K562 (cell line): ENCODE results near the gene PRXL2B. TPM values are rescaled to one million over a fixed set of nuclear protein-coding genes. Genes with fewer than 3 reads are reported as not detected.

ENCODE experiments used
- ATAC-seq: fragments of 200-7000 bp; cut with Tn5 transposase; 3 replicates; pipeline ENCODE4 v1.9.1; 2020; ENCODE audit warnings: moderate library complexity
- BruUV-seq: library from RNA; stranded (reverse); fragments of 400-500 nt; replicated peaks from 2 replicates; lab custom pipeline; 2021; lab: Mats Ljungman, UMichigan
- CTCF ChIA-PET: fragments of 300-600 bp; formaldehyde crosslinking; extraction: SDS; loops from one replicate; lab custom pipeline; 2021; ENCODE audit warnings: low intra/inter-chr PET ratio; lab: Yijun Ruan, JAX
- POLR2A ChIA-PET: fragments of 300-600, 350-650 bp; sonication (Branson Sonifier 250); formaldehyde crosslinking; extraction: SDS; loops from one replicate; lab custom pipeline; 2021; ENCODE audit warnings: antibody characterized with exemption, inconsistent platforms; lab: Yijun Ruan, JAX
- DNase-seq, 4 experiments: peaks; one replicate each; pipeline versions ENCODE4 v3.0.0 to v3.0.0-alpha.2; 2011 to 2018; ENCODE audit warnings: low spot score in 3 of 4, mixed read lengths in 3 of 4; ENCODE audit errors: extremely low read depth in 1 of 4
- FAIRE-seq: peaks from 2 replicates; lab custom pipeline; 2011; peaks lifted over from hg19 to GRCh38; lab: Jason Lieb, UNC
- H2AFZ ChIP-seq: 2 replicates; pipeline ENCODE4 v1.6.0; 2011; ENCODE audit warnings: low read depth, low read length, control low read depth, inconsistent platforms
- H3K27ac ChIP-seq: fragments of 200-600 bp; 3 replicates; pipeline ENCODE4 v1.8.0; 2011; ENCODE audit warnings: low read depth, mild to moderate bottlenecking, control low read depth, inconsistent platforms, low read length, moderate library complexity, mixed read lengths; ENCODE audit errors: extremely low read depth
- H3K27me3 ChIP-seq, 2 experiments: fragments of 300-600 bp in 1 of 2; 2 replicates in 1 of 2; 3 replicates in 1 of 2; pipeline versions ENCODE4 v1.6.0 to v1.8.0; 2011; ENCODE audit warnings: inconsistent platforms in 2 of 2, low read length in 2 of 2, mild to moderate bottlenecking in 1 of 2, mixed read lengths in 1 of 2, moderate library complexity in 1 of 2; ENCODE audit not compliant: control insufficient read depth in 2 of 2, insufficient read depth in 2 of 2
- H3K36me3 ChIP-seq: fragments of 300-600 bp; 3 replicates; pipeline ENCODE4 v1.8.0; 2011; ENCODE audit warnings: mild to moderate bottlenecking, low read length, inconsistent platforms; ENCODE audit not compliant: control insufficient read depth, insufficient read depth
- H3K4me1 ChIP-seq, 2 experiments: fragments of 200-600 bp in 1 of 2; replicated peaks in 1 of 2; 2 replicates in 1 of 2; 3 replicates in 1 of 2; pipeline versions ENCODE4 v1.5.1 to v1.8.0; 2011; ENCODE audit warnings: inconsistent platforms in 2 of 2, low read length in 2 of 2, mild to moderate bottlenecking in 1 of 2, mixed read lengths in 1 of 2, moderate library complexity in 1 of 2; ENCODE audit not compliant: control insufficient read depth in 2 of 2, insufficient read depth in 2 of 2
- H3K4me2 ChIP-seq: 2 replicates; pipeline ENCODE4 v1.6.1; 2011; ENCODE audit warnings: low read length, control low read depth, inconsistent platforms, mixed read lengths; ENCODE audit not compliant: insufficient read depth
- H3K4me3 ChIP-seq: fragments of 200-600 bp; sonication (generic), shearing (Covaris generic); 2 replicates; pipeline ENCODE4 v1.5.1; 2016; ENCODE audit warnings: control low read depth, inconsistent platforms
- H3K79me2 ChIP-seq: fragments of 200-600 bp; 3 replicates; pipeline ENCODE4 v1.8.0; 2011; ENCODE audit warnings: low read length, inconsistent platforms; ENCODE audit not compliant: control insufficient read depth, insufficient read depth
- H3K9ac ChIP-seq, 2 experiments: 2 replicates each; pipeline versions ENCODE4 v1.6.0 to v1.6.1; 2011; ENCODE audit warnings: low read depth in 2 of 2, low read length in 2 of 2, control low read depth in 1 of 2, inconsistent platforms in 1 of 2, mild to moderate bottlenecking in 1 of 2, mixed read lengths in 1 of 2; ENCODE audit not compliant: insufficient read depth in 1 of 2
- H3K9me1 ChIP-seq: one replicate; pipeline ENCODE4 v1.6.0; 2011; ENCODE audit warnings: inconsistent platforms, mild to moderate bottlenecking, low read length, moderate library complexity; ENCODE audit not compliant: control insufficient read depth, insufficient read depth
- H3K9me3 ChIP-seq: replicated peaks from 2 replicates; pipeline ENCODE4 v1.5.1; 2011; ENCODE audit warnings: low read depth, low read length, inconsistent platforms; ENCODE audit not compliant: control insufficient read depth, insufficient read depth
- H4K20me1 ChIP-seq: replicated peaks from 2 replicates; pipeline ENCODE4 v1.6.1; 2011; ENCODE audit warnings: low read length, inconsistent platforms, mixed read lengths; ENCODE audit not compliant: control insufficient read depth, insufficient read depth
- CBFA2T3 ChIP-seq: fragments of 450-650 bp; IDR thresholded peaks from 2 replicates; pipeline ENCODE4 v1.6.1; 2017
- GABPA ChIP-seq: fragments of 200-800 bp; sonication (Bioruptor generic); conservative IDR thresholded peaks from 2 replicates; pipeline ENCODE4 v1.6.1; 2016; ENCODE audit warnings: low read depth, missing genetic modification characterization, missing compliant biosample characterization
- HNRNPH1 ChIP-seq: fragments of 200-400 bp; formaldehyde crosslinking; optimal IDR thresholded peaks from 2 replicates; pipeline ENCODE3; 2017; ENCODE audit warnings: low read depth, mild to moderate bottlenecking, low read length, moderate library complexity
- MECOM ChIP-seq: fragments of 250-450 bp; sonication (Bioruptor Pico); IDR thresholded peaks from 2 replicates; pipeline ENCODE4 v1.8.0; 2022; ENCODE audit warnings: inconsistent platforms
- MXI1 ChIP-seq: IDR thresholded peaks from 2 replicates; pipeline ENCODE4 v1.6.1; 2011; ENCODE audit warnings: low read depth, mild to moderate bottlenecking, improper control_type of control experiment, low read length
- PHB2 ChIP-seq: fragments of 450-650 bp; IDR thresholded peaks from 2 replicates; pipeline ENCODE4 v1.6.1; 2017; ENCODE audit warnings: low read depth
- PURB ChIP-seq: sonication (generic); formaldehyde crosslinking; IDR thresholded peaks from 2 replicates; pipeline ENCODE4 v1.9.0; 2021; ENCODE audit warnings: low read depth, mild to moderate bottlenecking, missing genetic modification reagents
- SMARCA4 ChIP-seq: fragments of 450-650 bp; IDR thresholded peaks from 2 replicates; pipeline ENCODE4 v1.6.1; 2016
- SUPT5H ChIP-seq: fragments of 450-650 bp; IDR thresholded peaks from 2 replicates; pipeline ENCODE4 v1.6.1; 2016
- XRCC3 ChIP-seq: fragments of 450-650 bp; IDR thresholded peaks from 2 replicates; pipeline ENCODE4 v1.6.1; 2017; ENCODE audit warnings: mild to moderate bottlenecking, moderate library complexity
- ZKSCAN1 ChIP-seq: fragments of 150-350 bp; IDR thresholded peaks from 2 replicates; pipeline ENCODE4 v1.6.1; 2016; ENCODE audit warnings: low read depth, low read length
- ZNF589 ChIP-seq: fragments of 200-800 bp; sonication (Bioruptor generic); IDR thresholded peaks from 2 replicates; pipeline ENCODE4 v1.6.1; 2016; ENCODE audit warnings: low read depth, missing genetic modification characterization, missing compliant biosample characterization
- WGBS: fragments of 100-300 bp; shearing (Covaris generic); methylation state at CpG from one replicate; pipeline ENCODE4 v1.1.6; 2016; ENCODE audit warnings: low coverage, mixed read lengths; ENCODE audit not compliant: insufficient coverage; ENCODE audit errors: missing lambda C conversion rate; 5-methylcytosine and 5-hydroxymethylcytosine counted together
- in situ Hi-C: fragments of 300-500 bp; cut with MboI; formaldehyde crosslinking; loops from 4 replicates; pipeline ENCODE4 v1.15.0; 2018; ENCODE audit warnings: inconsistent platforms, mixed read lengths
- intact Hi-C: fragments of 100-400 bp; cut with micrococcal nuclease; formaldehyde crosslinking; loops from 2 replicates; pipeline ENCODE4 v1.14.2; 2022
- polyA plus RNA-seq, 8 experiments: library from polyadenylated mRNA; depleted of rRNA in 4 of 8; stranded (reverse) in 5 of 8; unstranded in 3 of 8; fragments of >200 nt; fragmentation: Nextera tagmentation in 2 of 8; fragmentation: Illumina TruSeq in 1 of 8; extraction: Ambion mirVana in 2 of 8; extraction: Trizol in 1 of 8; gene quantifications; 2 replicates each; pipeline versions ENCODE4 v1.2.1 to v1.2.3, GENCODE V29; 2011 to 2014; ENCODE audit warnings: inconsistent platforms in 1 of 8, missing spikeins in 1 of 8
- total RNA-seq, 7 experiments: library from RNA; depleted of rRNA in 6 of 7; stranded (reverse); fragments of >200 nt in 6 of 7; fragmentation: Illumina TruSeq in 2 of 7; extraction: Trizol in 2 of 7; gene quantifications; 2 replicates each; pipeline versions ENCODE4 v1.2.1 to v1.2.3, GENCODE V29; 2011 to 2021; ENCODE audit warnings: low replicate concordance in 1 of 7
- TF ChIP-seq, protein P1 (sequence below), 2 experiments: fragments of 200-800 bp in 1 of 2; sonication (Bioruptor generic) in 1 of 2; sonication (generic) in 1 of 2; formaldehyde crosslinking in 1 of 2; IDR thresholded peaks in 1 of 2; conservative IDR thresholded peaks in 1 of 2; 2 replicates each; pipeline versions ENCODE4 v1.5.0 to v1.6.1; 2016 to 2020; ENCODE audit warnings: missing compliant biosample characterization in 1 of 2, missing genetic modification characterization in 1 of 2, missing genetic modification reagents in 1 of 2
- TF ChIP-seq, protein P2 (sequence below): fragments of 250-450 bp; sonication (Bioruptor Pico); IDR thresholded peaks from 2 replicates; pipeline ENCODE4 v1.8.0; 2021; ENCODE audit warnings: mild to moderate bottlenecking, moderate library complexity

PRXL2B gene
- total and polyA plus RNA-seq, 9 of the 15 experiments (the other 6 are each of a cell fraction or from before 2014, with no cell fraction given), result 0.99 to 25.3 (median 11.8) TPM

- no peaks in the 10 kb centered on the region for H3K36me3 ChIP-seq
- BruUV-seq, result no TSS peak
- H3K9ac ChIP-seq, result no peak overlapping the region
- no peak overlapping the region for H3K4me2 ChIP-seq
- H3K27me3 ChIP-seq, result peaks cover 0 to 8% of the 10 kb centered on the region in 2 experiments; a peak in 2 of 5 replicates
- POLR2A ChIA-PET, result interaction anchor here (1.0 kb wide), 2 partner anchors 11 to 21 kb away, joined by 3 to 5 read pairs; no protein-coding TSS in a partner anchor
- H3K79me2 ChIP-seq, result no peaks in the 10 kb centered on the region
- DNase-seq, result no peak
- in situ Hi-C loops, result no loop called here
- TF ChIP-seq ZKSCAN1 (no peak), XRCC3 (no peak), MECOM (CRISPR knock-in tag) (no peak), ZNF589 (no peak), HNRNPH1 (no peak), PHB2 (no peak), SMARCA4 (no peak), PURB (no peak), GABPA (no peak), MXI1 (no peak), SUPT5H (no peak), CBFA2T3 (no peak)
- TF ChIP-seq, protein P1, sequence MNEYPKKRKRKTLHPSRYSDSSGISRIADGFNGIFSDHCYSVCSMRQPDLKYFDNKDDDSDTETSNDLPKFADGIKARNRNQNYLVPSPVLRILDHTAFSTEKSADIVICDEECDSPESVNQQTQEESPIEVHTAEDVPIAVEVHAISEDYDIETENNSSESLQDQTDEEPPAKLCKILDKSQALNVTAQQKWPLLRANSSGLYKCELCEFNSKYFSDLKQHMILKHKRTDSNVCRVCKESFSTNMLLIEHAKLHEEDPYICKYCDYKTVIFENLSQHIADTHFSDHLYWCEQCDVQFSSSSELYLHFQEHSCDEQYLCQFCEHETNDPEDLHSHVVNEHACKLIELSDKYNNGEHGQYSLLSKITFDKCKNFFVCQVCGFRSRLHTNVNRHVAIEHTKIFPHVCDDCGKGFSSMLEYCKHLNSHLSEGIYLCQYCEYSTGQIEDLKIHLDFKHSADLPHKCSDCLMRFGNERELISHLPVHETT (CRISPR knock-in tag; conservative IDR thresholded peaks at IDR 0.05 in 1 of 2, IDR thresholded peaks at IDR 0.05 in 1 of 2), result no peak
- TF ChIP-seq, protein P2, sequence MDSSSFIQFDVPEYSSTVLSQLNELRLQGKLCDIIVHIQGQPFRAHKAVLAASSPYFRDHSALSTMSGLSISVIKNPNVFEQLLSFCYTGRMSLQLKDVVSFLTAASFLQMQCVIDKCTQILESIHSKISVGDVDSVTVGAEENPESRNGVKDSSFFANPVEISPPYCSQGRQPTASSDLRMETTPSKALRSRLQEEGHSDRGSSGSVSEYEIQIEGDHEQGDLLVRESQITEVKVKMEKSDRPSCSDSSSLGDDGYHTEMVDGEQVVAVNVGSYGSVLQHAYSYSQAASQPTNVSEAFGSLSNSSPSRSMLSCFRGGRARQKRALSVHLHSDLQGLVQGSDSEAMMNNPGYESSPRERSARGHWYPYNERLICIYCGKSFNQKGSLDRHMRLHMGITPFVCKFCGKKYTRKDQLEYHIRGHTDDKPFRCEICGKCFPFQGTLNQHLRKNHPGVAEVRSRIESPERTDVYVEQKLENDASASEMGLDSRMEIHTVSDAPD (CRISPR knock-in tag), result no peak
- TF ChIP-seq, all 486 proteins: peak for 0
- H4K20me1 ChIP-seq, result no peaks in the 10 kb centered on the region
- no peaks in the 10 kb centered on the region for H3K9me1 ChIP-seq
- ATAC-seq, result no peak
- H2AFZ ChIP-seq, result no peak overlapping the region
- no peak overlapping the region for H3K27ac ChIP-seq
- CTCF ChIA-PET, result no interaction called here
- 23% methylated on average over 32 of the region's 64 CpGs for WGBS
- intact Hi-C loops, result no loop called here
- peaks cover 4 to 17% of the 10 kb centered on the region in 2 experiments; a peak in 2 of 5 replicates for H3K4me1 ChIP-seq
- no peak overlapping the region for H3K4me3 ChIP-seq
- peaks cover 10% of the 10 kb centered on the region for H3K9me3 ChIP-seq
- FAIRE-seq, result no peak
Observed at GRCh38 chr1:2628933-2629626, 42.5 kb downstream of the PRXL2B start.
